Lower lobe of right lung (tissue), 2 donors: ENCODE measurements around the gene SRPRB. TPM values are rescaled to one million over a fixed set of nuclear protein-coding genes. Genes with fewer than 3 reads are reported as not detected.

Experiments
- ATAC-seq, 2 donors: fragments of 200-7000 bp; cut with Tn5 transposase; one replicate each; pipeline ENCODE4 v1.9.1; 2020 to 2022; ENCODE audit warnings: mild to moderate bottlenecking in 2 of 2, moderate library complexity in 2 of 2
- DNase-seq: peaks from one replicate; pipeline ENCODE4 v3.0.0-alpha.2; 2020
- H3K27ac ChIP-seq: fragments of 200-600 bp; one replicate; pipeline ENCODE4 v1.8.0; 2022
- H3K27me3 ChIP-seq: fragments of 200-600 bp; one replicate; pipeline ENCODE4 v1.8.0; 2022; ENCODE audit warnings: low read depth
- H3K36me3 ChIP-seq: fragments of 200-600 bp; one replicate; pipeline ENCODE4 v1.8.0; 2022; ENCODE audit warnings: mild to moderate bottlenecking
- H3K4me1 ChIP-seq: fragments of 200-600 bp; one replicate; pipeline ENCODE4 v1.8.0; 2022
- H3K4me3 ChIP-seq: fragments of 200-600 bp; one replicate; pipeline ENCODE4 v1.8.0; 2022; ENCODE audit warnings: mild to moderate bottlenecking
- H3K9me3 ChIP-seq: fragments of 200-600 bp; one replicate; pipeline ENCODE4 v1.8.0; 2022
- CTCF ChIP-seq: fragments of 200-600 bp; IDR thresholded peaks from one replicate; pipeline ENCODE4 v1.8.0; 2022; ENCODE audit warnings: antibody characterized with exemption, mild to moderate bottlenecking
- intact Hi-C: fragments of 100-400 bp; cut with DNase I; formaldehyde crosslinking; loops from one replicate; pipeline ENCODE4 v1.11.0; 2022
- total RNA-seq: library from RNA; stranded (reverse); fragmentation: NEBNext Ultra II Directional; extraction: Animal tissue kit (Norgen Biotek cat#: 25700); gene quantifications from one replicate; pipeline ENCODE4 v1.2.1, GENCODE V29; 2021
- donor health status: DM: no; HTN: yes; CAD: no; lungs with severe emphysema.

The SRPRB gene
- total RNA-seq, 1 donor from 2014 or later = 43.3 TPM

GRCh38 chr3:133758964-133759739 lies 46.5 kb upstream of the SRPRB start:
- Histone ChIP-seq H3K9me3 (no peaks in the 10 kb centered on the region), H3K36me3 (no peaks in the 10 kb centered on the region)

DNA sequence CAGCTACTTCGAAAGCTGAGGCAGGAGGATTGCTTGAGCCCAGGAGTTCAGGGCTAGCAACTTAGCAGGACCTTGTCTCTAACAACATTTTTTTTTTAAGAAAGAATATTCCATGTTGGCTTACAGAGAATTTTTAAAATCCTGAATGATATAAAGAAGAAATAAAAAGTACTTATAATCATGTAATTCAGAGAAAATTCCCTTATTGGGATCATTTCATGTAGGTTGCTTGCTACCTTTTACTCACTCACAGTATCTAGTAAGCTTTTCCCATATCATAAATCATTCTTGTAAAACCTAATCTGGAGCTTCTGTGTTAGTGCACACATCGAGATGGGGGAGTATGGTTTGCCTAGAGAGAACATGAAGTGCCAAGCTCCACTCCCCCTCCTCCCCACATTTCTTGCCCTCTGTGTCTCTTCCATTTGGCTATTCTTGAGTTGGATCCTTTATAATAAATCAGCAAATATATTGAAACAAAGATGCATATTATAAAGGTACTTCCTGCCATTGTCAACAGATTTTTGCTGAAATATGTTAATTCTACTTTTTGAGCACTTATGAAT lies 45.8 kb upstream of the SRPRB start:
- Histone ChIP-seq H3K27ac (no peak overlapping the region), H3K27me3 (no peaks in the 10 kb centered on the region), H3K36me3 (no peaks in the 10 kb centered on the region), H3K4me1 (no peaks in the 10 kb centered on the region), H3K9me3 (no peaks in the 10 kb centered on the region), H3K4me3 (no peak overlapping the region)
- intact Hi-C loops = no loop called here
- DNase-seq (no peak), ATAC-seq (no peak)
- TF ChIP-seq CTCF = no peak

More at GRCh38 chr3:133758964-133759739, 46.5 kb upstream of the SRPRB start:
- no peaks in the 10 kb centered on the region for H3K4me1 ChIP-seq
- no peak for ATAC-seq
- no peak overlapping the region for H3K27ac ChIP-seq
- intact Hi-C loops = no loop called here
- no peak for DNase-seq
- no peaks in the 10 kb centered on the region for H3K27me3 ChIP-seq
- no peak overlapping the region for H3K4me3 ChIP-seq
- TF ChIP-seq CTCF = no peak

DNA sequence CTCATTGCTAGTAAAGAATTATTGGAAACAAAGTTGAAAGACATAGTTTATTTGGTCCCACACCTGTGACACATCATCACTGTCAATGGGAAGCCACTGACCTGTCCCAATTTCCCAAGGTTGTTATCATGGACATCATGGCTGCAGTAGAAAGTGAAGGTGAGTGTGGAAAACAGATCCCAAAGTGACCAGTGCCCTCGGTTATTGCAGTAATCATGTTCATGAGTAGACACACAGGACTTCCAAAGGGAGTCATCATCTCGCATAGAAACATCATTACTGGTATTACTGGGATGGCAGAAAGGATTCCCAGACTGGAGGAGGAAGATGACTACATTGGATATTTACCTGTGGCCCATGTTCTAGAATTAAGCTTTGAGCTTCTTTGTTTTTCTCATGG lies 44.7 kb upstream of the SRPRB start:
- TF ChIP-seq CTCF = no peak
- ATAC-seq (no peak), DNase-seq (no peak)
- Histone ChIP-seq H3K27me3 (no peaks in the 10 kb centered on the region), H3K9me3 (no peaks in the 10 kb centered on the region), H3K4me3 (no peak overlapping the region), H3K4me1 (no peaks in the 10 kb centered on the region), H3K36me3 (no peaks in the 10 kb centered on the region), H3K27ac (no peak overlapping the region)
- intact Hi-C loops = no loop called here

- H3K27me3 ChIP-seq = no peaks in the 10 kb centered on the region
- DNase-seq (no peak), ATAC-seq (no peak)
- H3K4me1 ChIP-seq = no peaks in the 10 kb centered on the region
- no peak overlapping the region for H3K4me3 ChIP-seq
- no peaks in the 10 kb centered on the region for H3K9me3 ChIP-seq
- H3K36me3 ChIP-seq = no peaks in the 10 kb centered on the region
- intact Hi-C loops = no loop called here
- TF ChIP-seq CTCF = no peak
- no peak overlapping the region for H3K27ac ChIP-seq
Observed at GRCh38 chr3:133761605-133762484, 43.8 kb upstream of the SRPRB start.

GRCh38 chr3:133762539-133762938 lies 43.1 kb upstream of the SRPRB start:
- intact Hi-C loops = no loop called here
- DNase-seq (no peak), ATAC-seq (no peak)
- Histone ChIP-seq H3K36me3 (no peaks in the 10 kb centered on the region), H3K9me3 (no peaks in the 10 kb centered on the region), H3K27me3 (no peaks in the 10 kb centered on the region), H3K27ac (no peak overlapping the region), H3K4me3 (no peak overlapping the region), H3K4me1 (no peaks in the 10 kb centered on the region)
- no peak for TF ChIP-seq CTCF
